ENCODE measurements around the gene ZEB1. TPM values are rescaled to one million over a fixed set of nuclear protein-coding genes. Genes with fewer than 3 reads are reported as not detected.

Gene ZEB1
- total RNA-seq, 1 donor from 2014 or later, result 82.7 TPM

DNA sequence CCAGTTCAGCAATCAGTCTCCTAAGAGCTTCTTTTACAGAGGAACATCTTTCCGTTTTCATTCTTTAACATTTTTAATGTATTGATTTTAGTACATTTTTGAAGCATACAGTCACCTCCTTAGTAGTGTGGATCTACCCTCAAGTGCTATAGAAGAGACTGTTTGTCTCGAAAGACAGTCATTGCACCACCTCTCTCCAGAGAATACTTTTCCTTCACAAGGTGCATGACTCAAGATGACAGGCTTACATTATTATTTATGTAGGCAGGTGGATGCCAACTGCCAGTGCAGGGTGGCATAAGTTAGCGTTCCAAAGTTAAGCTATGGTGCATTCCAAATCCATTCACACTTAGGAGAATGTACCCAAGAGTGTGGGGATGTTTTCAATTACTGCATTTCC lies 71.8 kb downstream of the ZEB1 start:
- intact Hi-C loops (cut with DNase I), result no loop called here
- TF ChIP-seq, protein P1, sequence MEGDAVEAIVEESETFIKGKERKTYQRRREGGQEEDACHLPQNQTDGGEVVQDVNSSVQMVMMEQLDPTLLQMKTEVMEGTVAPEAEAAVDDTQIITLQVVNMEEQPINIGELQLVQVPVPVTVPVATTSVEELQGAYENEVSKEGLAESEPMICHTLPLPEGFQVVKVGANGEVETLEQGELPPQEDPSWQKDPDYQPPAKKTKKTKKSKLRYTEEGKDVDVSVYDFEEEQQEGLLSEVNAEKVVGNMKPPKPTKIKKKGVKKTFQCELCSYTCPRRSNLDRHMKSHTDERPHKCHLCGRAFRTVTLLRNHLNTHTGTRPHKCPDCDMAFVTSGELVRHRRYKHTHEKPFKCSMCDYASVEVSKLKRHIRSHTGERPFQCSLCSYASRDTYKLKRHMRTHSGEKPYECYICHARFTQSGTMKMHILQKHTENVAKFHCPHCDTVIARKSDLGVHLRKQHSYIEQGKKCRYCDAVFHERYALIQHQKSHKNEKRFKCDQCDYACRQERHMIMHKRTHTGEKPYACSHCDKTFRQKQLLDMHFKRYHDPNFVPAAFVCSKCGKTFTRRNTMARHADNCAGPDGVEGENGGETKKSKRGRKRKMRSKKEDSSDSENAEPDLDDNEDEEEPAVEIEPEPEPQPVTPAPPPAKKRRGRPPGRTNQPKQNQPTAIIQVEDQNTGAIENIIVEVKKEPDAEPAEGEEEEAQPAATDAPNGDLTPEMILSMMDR (IDR thresholded peaks at IDR 0.05), result no peak
- TF ChIP-seq POLR2AphosphoS5 (IDR thresholded peaks at IDR 0.05; ENCODE audit: insufficient read depth in 1 of 2, low read depth in 1 of 2), result no peak
- no peak for TF ChIP-seq POLR2A (IDR thresholded peaks at IDR 0.05)
- Histone ChIP-seq H3K4me3 (no peak overlapping the region), H3K36me3 (no peaks in the 10 kb centered on the region), H3K9me3 (no peaks in the 10 kb centered on the region), H3K4me1 (peaks cover 6% of the 10 kb centered on the region), H3K27me3 (no peaks in the 10 kb centered on the region), H3K27ac (no peak overlapping the region)
- no peak for DNase-seq (ENCODE audit: extremely low spot score in 2 of 2)

DNA sequence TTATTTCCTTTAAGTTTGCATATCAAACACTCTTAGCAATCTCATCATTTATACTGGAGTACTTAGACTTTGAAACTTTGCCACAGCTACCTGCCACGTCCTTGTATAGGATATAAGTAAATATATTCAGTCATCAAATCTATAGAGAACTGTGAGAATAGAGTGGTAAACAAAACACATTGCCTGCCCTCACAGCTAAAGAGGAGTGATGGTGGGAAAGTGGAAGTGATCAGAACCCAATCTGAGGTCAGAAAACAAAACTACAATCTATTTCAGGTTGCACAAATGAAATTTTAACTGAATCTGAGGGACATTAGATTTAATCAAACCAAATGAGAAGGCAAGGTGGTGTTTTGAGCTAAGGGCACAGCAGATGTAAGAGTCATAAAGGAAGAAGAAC lies 74.8 kb downstream of the ZEB1 start:
- no peaks in the 10 kb centered on the region for H3K27me3 ChIP-seq
- H3K4me1 ChIP-seq, result peaks cover 8% of the 10 kb centered on the region
- DNase-seq (ENCODE audit: extremely low spot score in 2 of 2), result no peak
- intact Hi-C loops (cut with DNase I), result no loop called here
- no peak overlapping the region for H3K27ac ChIP-seq
- no peaks in the 10 kb centered on the region for H3K36me3 ChIP-seq
- TF ChIP-seq POLR2A (IDR thresholded peaks at IDR 0.05), result no peak
- no peak for TF ChIP-seq POLR2AphosphoS5 (IDR thresholded peaks at IDR 0.05; ENCODE audit: insufficient read depth in 1 of 2, low read depth in 1 of 2)
- TF ChIP-seq, protein P1 (IDR thresholded peaks at IDR 0.05), result no peak
- H3K4me3 ChIP-seq, result no peak overlapping the region
- H3K9me3 ChIP-seq, result no peaks in the 10 kb centered on the region

DNA sequence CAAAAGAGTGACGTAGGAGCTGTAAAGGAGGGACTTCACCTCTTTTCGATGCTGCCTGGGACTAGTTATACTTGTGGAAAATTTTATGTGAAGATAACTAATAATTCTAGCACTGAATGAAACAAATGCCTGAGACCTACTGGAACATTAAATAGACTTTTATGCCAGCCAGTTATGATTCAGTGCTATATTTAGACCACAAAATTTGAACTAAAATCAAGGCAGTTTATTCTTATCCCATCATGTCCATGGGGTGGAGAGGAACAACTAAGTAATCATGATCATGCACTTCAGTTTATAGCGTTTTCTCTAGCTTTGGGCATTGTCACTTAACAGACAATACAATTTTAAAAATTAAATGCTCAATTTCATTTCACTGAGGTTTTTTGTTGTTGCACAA lies 76.7 kb downstream of the ZEB1 start:
- peaks cover 24% of the 10 kb centered on the region for H3K4me1 ChIP-seq
- H3K27ac ChIP-seq, result no peak overlapping the region
- no peak for DNase-seq (ENCODE audit: extremely low spot score in 2 of 2)
- intact Hi-C loops (cut with DNase I), result no loop called here
- H3K9me3 ChIP-seq, result no peaks in the 10 kb centered on the region
- no peak overlapping the region for H3K4me3 ChIP-seq
- no peaks in the 10 kb centered on the region for H3K36me3 ChIP-seq
- H3K27me3 ChIP-seq, result no peaks in the 10 kb centered on the region
- TF ChIP-seq POLR2A (IDR thresholded peaks at IDR 0.05) (no peak), POLR2AphosphoS5 (IDR thresholded peaks at IDR 0.05; ENCODE audit: insufficient read depth in 1 of 2, low read depth in 1 of 2) (no peak)
- TF ChIP-seq, protein P1 (IDR thresholded peaks at IDR 0.05), result no peak

DNA sequence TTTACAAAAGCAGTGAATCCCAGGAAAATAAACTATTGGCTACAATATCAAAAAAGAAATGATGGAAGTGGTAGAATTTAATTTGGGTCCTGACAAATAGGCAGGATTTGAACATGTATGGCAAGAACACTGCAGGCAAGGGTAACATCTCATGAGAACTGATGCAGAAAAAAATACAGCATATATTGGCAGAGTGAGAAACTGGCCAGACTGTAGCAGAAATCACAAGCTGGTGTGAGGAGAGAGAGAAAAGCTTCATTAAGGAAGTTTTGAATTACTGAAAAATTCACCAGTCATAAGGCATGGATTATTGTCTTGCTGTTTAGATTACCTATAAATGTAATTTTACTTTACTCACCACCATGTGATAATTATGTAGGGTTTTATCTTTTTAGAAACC lies 77.4 kb downstream of the ZEB1 start:
- Histone ChIP-seq H3K9me3 (no peaks in the 10 kb centered on the region), H3K36me3 (no peaks in the 10 kb centered on the region), H3K4me1 (peaks cover 29% of the 10 kb centered on the region), H3K4me3 (no peak overlapping the region), H3K27me3 (no peaks in the 10 kb centered on the region), H3K27ac (no peak overlapping the region)
- DNase-seq (ENCODE audit: extremely low spot score in 2 of 2), result no peak
- intact Hi-C loops (cut with DNase I), result no loop called here
- TF ChIP-seq, protein P1 (IDR thresholded peaks at IDR 0.05), result no peak
- TF ChIP-seq POLR2AphosphoS5 (IDR thresholded peaks at IDR 0.05; ENCODE audit: insufficient read depth in 1 of 2, low read depth in 1 of 2) (no peak), POLR2A (IDR thresholded peaks at IDR 0.05) (no peak)

DNA sequence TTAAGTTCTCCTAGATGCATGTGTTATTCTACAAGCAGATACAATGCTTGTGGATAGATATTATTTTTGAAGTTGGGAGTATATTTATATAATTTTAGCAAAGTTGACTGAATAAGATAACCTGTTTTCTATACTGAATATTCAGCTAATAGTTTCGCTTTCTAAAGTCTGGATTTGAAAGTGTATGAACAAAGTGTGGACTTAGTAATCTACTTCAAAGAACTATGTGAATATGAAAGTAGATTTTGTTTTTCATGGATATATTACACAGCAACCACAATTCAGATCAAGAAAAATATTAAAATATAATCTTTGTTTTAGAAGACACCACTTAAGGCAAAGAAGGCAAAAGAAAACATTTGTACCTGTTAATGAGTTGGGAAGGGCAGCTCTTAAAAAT lies 78.8 kb downstream of the ZEB1 start:
- Histone ChIP-seq H3K4me3 (no peak overlapping the region), H3K27ac (no peak overlapping the region), H3K4me1 (peaks cover 29% of the 10 kb centered on the region), H3K27me3 (no peaks in the 10 kb centered on the region), H3K36me3 (no peaks in the 10 kb centered on the region), H3K9me3 (no peaks in the 10 kb centered on the region)
- no peak for TF ChIP-seq POLR2A (IDR thresholded peaks at IDR 0.05)
- TF ChIP-seq, protein P1 (IDR thresholded peaks at IDR 0.05), result no peak
- intact Hi-C loops (cut with DNase I), result no loop called here
- DNase-seq (ENCODE audit: extremely low spot score in 2 of 2), result no peak

Measured in vagina (tissue), 2 donors.